ENCODE data around the gene PREX1. TPM values are rescaled to one million over a fixed set of nuclear protein-coding genes. Genes with fewer than 3 reads are reported as not detected.
A peak's percentile ranks its signal among the peaks of the same experiment; 100 is the strongest.

Gene PREX1
- total RNA-seq, 2 donors from 2014 or later, result 132 to 167 TPM

- H3K4me1 Mint-ChIP-seq (ENCODE audit: low read depth in 2 of 2), result peaks cover 88 to 89% of the 10 kb centered on the region in 2 donors
- H3K27ac Mint-ChIP-seq, result peak overlapping the region; percentile 100
- no peaks in the 10 kb centered on the region for H3K9me3 Mint-ChIP-seq
- DNase-seq (ENCODE audit: low spot score) (no peak), ATAC-seq (peak; percentile 40 to 54)
- no peaks in the 10 kb centered on the region for H3K27me3 Mint-ChIP-seq
- H3K36me3 Mint-ChIP-seq, result peaks cover 17% of the 10 kb centered on the region
- H3K4me3 Mint-ChIP-seq, result peak overlapping the region; percentile 89
Measured at GRCh38 chr20:48722737-48723191, 105.0 kb downstream of the PREX1 start.

GRCh38 chr20:48722002-48722731 lies 105.6 kb downstream of the PREX1 start:
- peak overlapping the region; percentile 100 for H3K27ac Mint-ChIP-seq
- ATAC-seq (peak; percentile 48 to 55), DNase-seq (ENCODE audit: low spot score) (no peak)
- no peaks in the 10 kb centered on the region for H3K9me3 Mint-ChIP-seq
- peak overlapping the region; percentile 89 for H3K4me3 Mint-ChIP-seq
- H3K36me3 Mint-ChIP-seq, result peaks cover 17% of the 10 kb centered on the region
- peaks cover 88 to 89% of the 10 kb centered on the region in 2 donors for H3K4me1 Mint-ChIP-seq (ENCODE audit: low read depth in 2 of 2)
- no peaks in the 10 kb centered on the region for H3K27me3 Mint-ChIP-seq

- Mint-ChIP-seq H3K27me3 (no peaks in the 10 kb centered on the region), H3K9me3 (no peaks in the 10 kb centered on the region), H3K4me3 (peak overlapping the region; percentile 89), H3K36me3 (peaks cover 17% of the 10 kb centered on the region), H3K4me1 (ENCODE audit: low read depth in 2 of 2) (peaks cover 88 to 90% of the 10 kb centered on the region in 2 donors), H3K27ac (peak overlapping the region; percentile 100)
- DNase-seq (ENCODE audit: low spot score) (no peak), ATAC-seq (no peak)
Measured at GRCh38 chr20:48721324-48722001, 106.3 kb downstream of the PREX1 start.

- peaks cover 11% of the 10 kb centered on the region for H3K36me3 Mint-ChIP-seq
- no peak for ATAC-seq
Measured at GRCh38 chr20:48720256-48720985, 107.4 kb downstream of the PREX1 start.

GRCh38 chr20:48719598-48720255 lies 108.1 kb downstream of the PREX1 start:
- H3K4me1 Mint-ChIP-seq (ENCODE audit: low read depth in 2 of 2), result peaks cover 95 to 97% of the 10 kb centered on the region in 2 donors
- no peaks in the 10 kb centered on the region for H3K9me3 Mint-ChIP-seq
- H3K36me3 Mint-ChIP-seq, result peaks cover 9% of the 10 kb centered on the region
- no peaks in the 10 kb centered on the region for H3K27me3 Mint-ChIP-seq
- no peak for ATAC-seq
- DNase-seq (ENCODE audit: low spot score), result no peak
- H3K27ac Mint-ChIP-seq, result peak overlapping the region; percentile 100
- H3K4me3 Mint-ChIP-seq, result peak overlapping the region; percentile 89

More at GRCh38 chr20:48720256-48720985, 107.4 kb downstream of the PREX1 start:
- no peak for DNase-seq (ENCODE audit: low spot score)
- H3K4me3 Mint-ChIP-seq, result peak overlapping the region; percentile 89
- peaks cover 92 to 94% of the 10 kb centered on the region in 2 donors for H3K4me1 Mint-ChIP-seq (ENCODE audit: low read depth in 2 of 2)
- peak overlapping the region; percentile 100 for H3K27ac Mint-ChIP-seq
- H3K9me3 Mint-ChIP-seq, result no peaks in the 10 kb centered on the region
- no peaks in the 10 kb centered on the region for H3K27me3 Mint-ChIP-seq

GRCh38 chr20:48718786-48719578 lies 108.8 kb downstream of the PREX1 start:
- Mint-ChIP-seq H3K4me1 (ENCODE audit: low read depth in 2 of 2) (peaks cover 95 to 97% of the 10 kb centered on the region in 2 donors), H3K27me3 (no peaks in the 10 kb centered on the region), H3K27ac (peak overlapping the region; percentile 100), H3K36me3 (peaks cover 5% of the 10 kb centered on the region), H3K9me3 (no peaks in the 10 kb centered on the region), H3K4me3 (peak overlapping the region; percentile 89)
- ATAC-seq (peak; percentile 67 to 76), DNase-seq (ENCODE audit: low spot score) (peak; percentile 90)

- Mint-ChIP-seq H3K27ac (peak overlapping the region; percentile 100), H3K4me3 (peak overlapping the region; percentile 89), H3K4me1 (ENCODE audit: low read depth in 2 of 2) (peaks cover 90 to 99% of the 10 kb centered on the region in 2 donors), H3K27me3 (no peaks in the 10 kb centered on the region), H3K9me3 (no peaks in the 10 kb centered on the region), H3K36me3 (peaks cover 5% of the 10 kb centered on the region)
- DNase-seq (ENCODE audit: low spot score) (no peak), ATAC-seq (no peak)
Measured at GRCh38 chr20:48717680-48718223, 110.0 kb downstream of the PREX1 start.

GRCh38 chr20:48717095-48717672 lies 110.6 kb downstream of the PREX1 start:
- DNase-seq (ENCODE audit: low spot score) (no peak), ATAC-seq (peak; percentile 15 to 46)
- Mint-ChIP-seq H3K9me3 (no peaks in the 10 kb centered on the region), H3K36me3 (peaks cover 5% of the 10 kb centered on the region), H3K27me3 (no peaks in the 10 kb centered on the region), H3K4me3 (peak overlapping the region; percentile 89), H3K4me1 (ENCODE audit: low read depth in 2 of 2) (peaks cover 90 to 99% of the 10 kb centered on the region in 2 donors), H3K27ac (peak overlapping the region; percentile 100)

- DNase-seq (ENCODE audit: low spot score) (no peak), ATAC-seq (peak; percentile 0 to 12)
- Mint-ChIP-seq H3K27ac (peak overlapping the region; percentile 100), H3K27me3 (no peaks in the 10 kb centered on the region), H3K4me1 (ENCODE audit: low read depth in 2 of 2) (peaks cover 89 to 96% of the 10 kb centered on the region in 2 donors), H3K9me3 (no peaks in the 10 kb centered on the region), H3K4me3 (peak overlapping the region; percentile 89), H3K36me3 (peaks cover 5% of the 10 kb centered on the region)
Measured at GRCh38 chr20:48716541-48716940, 111.3 kb downstream of the PREX1 start.

- H3K27me3 Mint-ChIP-seq, result no peaks in the 10 kb centered on the region
- H3K4me1 Mint-ChIP-seq (ENCODE audit: low read depth in 2 of 2), result peaks cover 84 to 91% of the 10 kb centered on the region in 2 donors
- H3K36me3 Mint-ChIP-seq, result peaks cover 5% of the 10 kb centered on the region
- peak overlapping the region; percentile 89 for H3K4me3 Mint-ChIP-seq
- ATAC-seq (peak; percentile 81 to 85), DNase-seq (ENCODE audit: low spot score) (peak; percentile 94)
- H3K27ac Mint-ChIP-seq, result peak overlapping the region; percentile 100
- H3K9me3 Mint-ChIP-seq, result no peaks in the 10 kb centered on the region
Measured at GRCh38 chr20:48716086-48716485, 111.7 kb downstream of the PREX1 start.

- ATAC-seq, result no peak
- H3K27ac Mint-ChIP-seq, result peak overlapping the region; percentile 100
- H3K36me3 Mint-ChIP-seq, result no peaks in the 10 kb centered on the region
- H3K9me3 Mint-ChIP-seq, result no peaks in the 10 kb centered on the region
- no peaks in the 10 kb centered on the region for H3K27me3 Mint-ChIP-seq
- no peak for DNase-seq (ENCODE audit: low spot score)
- peak overlapping the region; percentile 89 for H3K4me3 Mint-ChIP-seq
- peaks cover 81 to 82% of the 10 kb centered on the region in 2 donors for H3K4me1 Mint-ChIP-seq (ENCODE audit: low read depth in 2 of 2)
Measured at GRCh38 chr20:48714764-48715163, 113.0 kb downstream of the PREX1 start.

All from natural killer cell treated with Interleukin-12 subunit alpha and Interleukin-12 subunit beta and Interleukin-15 and Interleukin-18, amount 100 ng/mL, for 72 hours (primary cell).